H54 (cell line): Measurements from ENCODE around the gene SNED1.

Experiments used
- DNase-seq: peaks from one replicate; pipeline ENCODE4 v3.0.0; 2011; ENCODE audit warnings: low spot score, mixed read lengths; ENCODE audit not compliant: insufficient read length
- FAIRE-seq: peaks from 3 replicates; lab custom pipeline; 2011; peaks lifted over from hg19 to GRCh38; lab: Jason Lieb, UNC
- POLR2A ChIP-seq: IDR thresholded peaks from 2 replicates; pipeline ENCODE4 v1.6.1; 2011; ENCODE audit warnings: low read depth, mild to moderate bottlenecking, low read length

The SNED1 gene

GRCh38 chr2:241017228-241017940 lies 19.0 kb downstream of the SNED1 start:
- no peak for FAIRE-seq
- no peak for TF ChIP-seq POLR2A
- no peak for DNase-seq

DNA sequence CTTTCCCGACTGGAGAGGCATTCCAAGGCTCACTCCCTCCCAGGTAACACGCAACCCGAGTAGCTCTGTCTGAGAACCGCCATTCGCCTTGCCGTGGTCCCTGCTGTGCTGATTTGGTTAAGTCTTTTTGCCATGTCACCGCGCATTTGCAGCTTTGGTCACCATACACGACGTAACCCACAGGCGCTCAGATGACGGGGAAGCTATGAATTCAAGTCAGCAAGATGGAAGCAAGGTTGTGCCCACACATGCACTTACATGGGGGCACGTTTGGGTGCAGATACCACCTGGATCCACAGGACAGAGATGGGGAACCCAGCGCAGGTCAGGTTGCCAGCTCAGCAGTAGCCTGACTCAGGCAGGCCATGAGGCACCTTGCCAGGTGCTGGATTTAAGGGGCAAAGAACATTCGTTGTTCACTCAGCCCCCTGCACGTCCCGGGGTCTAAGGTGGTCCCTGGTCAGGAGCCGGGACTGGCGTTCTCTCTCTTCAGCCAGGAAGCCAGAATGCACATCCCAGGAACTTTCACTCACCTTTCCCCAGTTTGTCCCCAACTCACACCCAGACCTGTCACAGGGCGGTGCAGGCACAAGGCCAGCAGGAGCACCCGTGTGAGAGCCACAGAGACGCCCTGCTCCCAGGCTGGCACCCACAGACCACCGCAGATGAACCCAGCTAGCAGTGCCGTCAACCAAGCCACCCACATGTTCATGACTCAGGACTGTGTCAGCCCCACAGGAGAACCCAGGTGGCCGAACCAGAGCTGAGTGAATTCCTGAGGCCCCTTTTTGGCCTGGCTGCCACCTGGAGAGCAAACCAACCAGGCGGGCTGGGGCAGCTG lies 19.9 kb downstream of the SNED1 start:
- DNase-seq (no peak), FAIRE-seq (no peak)
- no peak for TF ChIP-seq POLR2A

DNA sequence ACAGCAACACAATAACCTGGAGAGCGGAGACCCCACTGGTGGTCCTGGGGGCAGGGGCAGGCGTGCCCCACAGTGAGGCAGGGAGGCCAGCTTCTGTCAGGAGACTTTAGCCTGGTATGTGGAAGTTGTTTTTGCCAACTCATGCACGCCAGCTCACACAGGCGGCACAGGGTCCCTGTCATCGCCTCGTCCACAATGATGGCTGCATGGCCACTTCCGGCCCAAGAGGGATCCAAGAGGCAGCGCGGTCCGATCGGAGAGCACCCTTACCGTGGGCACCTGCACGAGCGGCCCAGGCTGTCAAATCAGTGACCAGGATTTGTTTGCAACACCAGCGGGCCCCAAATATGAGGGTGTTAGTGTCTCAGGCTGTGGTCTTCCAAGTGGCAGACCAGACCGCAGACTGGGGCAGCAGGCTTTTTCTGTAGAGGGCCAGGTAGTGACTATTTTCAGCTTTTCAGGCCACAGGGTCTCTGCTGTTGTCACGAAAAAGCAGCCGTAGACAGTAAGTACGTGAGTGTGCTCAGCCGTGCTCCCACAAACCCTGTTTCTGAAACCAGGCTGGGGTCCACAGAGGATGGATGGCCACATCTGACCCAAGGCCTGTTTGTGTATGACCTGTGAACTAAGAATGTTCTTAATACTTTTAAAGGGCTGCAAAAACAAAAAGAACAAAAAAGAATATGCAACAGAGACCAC lies 21.2 kb downstream of the SNED1 start:
- no peak for TF ChIP-seq POLR2A
- DNase-seq: no peak
- FAIRE-seq: no peak

- DNase-seq: no peak
- no peak for FAIRE-seq
- TF ChIP-seq POLR2A: no peak
Observed at GRCh38 chr2:241020201-241020600, 21.8 kb downstream of the SNED1 start.

- TF ChIP-seq POLR2A: no peak
- FAIRE-seq: no peak
- DNase-seq: no peak
Observed at GRCh38 chr2:241020629-241021190, 22.3 kb downstream of the SNED1 start.

DNA sequence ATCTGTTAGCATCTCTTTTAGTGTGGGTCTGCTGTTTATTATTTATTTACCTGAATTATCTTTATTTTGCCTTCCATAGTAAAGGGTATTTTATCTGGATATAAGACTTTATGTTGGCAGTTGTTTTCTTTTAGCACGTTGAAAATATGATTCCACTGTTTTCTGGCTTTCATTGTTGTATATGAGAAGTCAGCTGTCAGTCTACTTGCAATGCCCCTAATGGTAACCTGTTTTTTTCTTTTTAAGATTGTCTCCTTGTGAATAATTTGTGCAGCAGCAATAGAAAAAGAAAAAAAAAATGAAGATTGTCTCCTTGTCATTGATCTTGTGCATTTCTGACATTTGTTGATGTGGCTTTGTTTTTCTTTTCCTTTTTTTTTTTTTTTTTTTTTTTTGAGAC lies 27.2 kb downstream of the SNED1 start:
- DNase-seq (no peak), FAIRE-seq (no peak)
- no peak for TF ChIP-seq POLR2A

- DNase-seq (no peak), FAIRE-seq (no peak)
- TF ChIP-seq POLR2A: no peak
Observed at GRCh38 chr2:241029599-241030332, 31.3 kb downstream of the SNED1 start.

DNA sequence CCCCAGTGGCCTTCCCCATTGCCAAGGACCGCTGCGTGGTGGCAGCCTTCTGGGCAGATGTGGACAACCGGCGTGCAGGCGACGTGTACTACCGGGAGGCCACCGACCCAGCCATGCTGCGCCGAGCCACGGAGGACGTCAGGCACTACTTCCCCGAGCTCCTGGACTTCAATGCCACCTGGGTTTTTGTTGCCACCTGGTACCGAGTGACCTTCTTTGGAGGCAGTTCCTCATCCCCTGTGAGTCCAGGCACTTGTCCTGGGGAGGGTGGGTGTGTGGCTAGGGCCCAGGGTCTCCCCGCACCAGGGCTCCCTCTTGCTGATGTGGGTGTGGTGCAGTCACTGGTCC lies 31.9 kb downstream of the SNED1 start:
- no peak for DNase-seq
- FAIRE-seq: no peak
- no peak for TF ChIP-seq POLR2A

DNA sequence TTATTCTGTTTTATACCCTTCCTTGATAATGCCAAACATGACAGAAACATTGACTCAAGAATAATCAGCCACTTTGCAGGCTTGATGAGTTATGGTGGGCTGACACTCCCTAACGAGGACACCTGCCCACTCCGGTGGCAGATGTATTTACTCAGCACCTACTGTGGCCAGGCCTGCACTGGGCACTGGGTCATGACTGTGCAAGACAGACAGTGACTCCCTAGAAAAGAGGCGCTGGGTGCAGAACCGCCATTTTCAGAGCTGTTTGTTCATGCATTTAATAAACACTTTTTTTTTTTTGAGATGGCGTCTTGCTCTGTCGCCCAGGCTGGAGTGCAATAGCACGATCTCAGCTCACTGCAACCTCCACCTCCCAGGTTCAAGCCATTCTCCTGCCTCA lies 32.5 kb downstream of the SNED1 start:
- DNase-seq (no peak), FAIRE-seq (no peak)
- no peak for TF ChIP-seq POLR2A

GRCh38 chr2:241031436-241032165 lies 33.2 kb downstream of the SNED1 start:
- FAIRE-seq (no peak), DNase-seq (no peak)
- TF ChIP-seq POLR2A: no peak

DNA sequence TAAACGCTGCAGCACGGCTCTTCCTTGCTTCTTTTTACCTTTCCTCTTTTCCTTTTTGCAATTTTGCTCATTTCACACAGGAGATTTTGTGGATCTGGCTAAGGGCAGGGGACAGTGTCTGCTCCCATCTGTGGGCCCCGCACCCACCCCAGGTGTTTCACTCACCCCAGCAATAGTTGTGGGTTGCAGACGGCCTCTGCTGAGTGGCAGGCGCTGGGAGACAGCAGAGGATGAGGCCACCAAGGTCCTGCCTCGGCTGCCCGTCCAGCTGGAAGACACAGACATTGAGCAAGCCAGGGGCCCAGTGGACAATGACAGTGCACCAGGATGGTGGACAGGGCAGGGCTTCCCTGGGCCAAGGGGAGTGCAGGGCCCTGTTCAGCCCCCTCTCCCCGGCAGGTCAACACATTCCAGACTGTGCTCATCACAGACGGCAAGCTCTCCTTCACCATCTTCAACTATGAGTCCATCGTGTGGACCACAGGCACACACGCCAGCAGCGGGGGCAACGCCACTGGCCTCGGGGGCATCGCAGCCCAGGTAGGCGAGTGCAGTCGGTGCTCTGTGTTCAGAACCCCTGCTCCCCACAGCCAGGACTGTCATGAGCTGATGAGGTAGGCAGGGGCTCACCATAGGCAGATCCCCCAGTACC lies 35.0 kb downstream of the SNED1 start:
- TF ChIP-seq POLR2A: no peak
- FAIRE-seq: no peak
- DNase-seq: no peak

- no peak for TF ChIP-seq POLR2A
- no peak for FAIRE-seq
Observed at GRCh38 chr2:241033994-241034393, 35.6 kb downstream of the SNED1 start.

More at GRCh38 chr2:241033994-241034393, 35.6 kb downstream of the SNED1 start:
- no peak for DNase-seq
